Right atrium auricular region (tissue), 2 donors: ENCODE results near the gene MCM10. TPM values are rescaled to one million over a fixed set of nuclear protein-coding genes. Genes with fewer than 3 reads are reported as not detected.

Experiments used
- DNase-seq: peaks from one replicate; pipeline ENCODE4 v3.0.0-alpha.2; 2019; ENCODE audit warnings: low spot score
- H3K27ac ChIP-seq, 2 donors: fragments of 200-600 bp; sonication (generic); 1 replicate in 1 of 2; 2 replicates in 1 of 2; pipeline ENCODE4 v1.5.1; 2016 to 2019
- H3K27me3 ChIP-seq, 2 donors: fragments of 200-600 bp; sonication (generic); one replicate each; pipeline versions ENCODE4 v1.5.1 to v1.6.0; 2017 to 2019
- H3K36me3 ChIP-seq: fragments of 200-600 bp; sonication (generic); one replicate; pipeline ENCODE4 v1.5.1; 2016
- H3K4me1 ChIP-seq, 2 donors: fragments of 200-600 bp; sonication (generic); one replicate each; pipeline versions ENCODE4 v1.5.1 to v1.6.0; 2017 to 2019
- H3K4me3 ChIP-seq, 2 donors: fragments of 200-600 bp; sonication (generic); 1 replicate in 1 of 2; 2 replicates in 1 of 2; pipeline ENCODE4 v1.5.1; 2017 to 2019; ENCODE audit warnings: mild to moderate bottlenecking in 1 of 2, moderate library complexity in 1 of 2
- H3K9me3 ChIP-seq, 2 donors: fragments of 200-600 bp; sonication (generic); one replicate each; pipeline ENCODE4 v1.5.1; 2019
- CTCF ChIP-seq, 2 donors: fragments of 200-600 bp; sonication (generic); IDR thresholded peaks; one replicate each; pipeline ENCODE4 v1.5.1; 2019; ENCODE audit warnings: antibody characterized with exemption in 2 of 2
- total RNA-seq, 2 donors: library from RNA; depleted of rRNA; stranded (reverse); fragments of >200 nt; gene quantifications; one replicate each; pipeline ENCODE4 v1.1.0, GENCODE V29; 2016

The MCM10 gene
- total RNA-seq, 2 donors from 2014 or later = 0.15 TPM; not detected in 1

- DNase-seq = no peak
- H3K9me3 ChIP-seq = no peaks in the 10 kb centered on the region
- H3K4me3 ChIP-seq = no peak overlapping the region
- no peak overlapping the region for H3K27ac ChIP-seq
- H3K27me3 ChIP-seq = no peaks in the 10 kb centered on the region
- no peaks in the 10 kb centered on the region for H3K4me1 ChIP-seq
- peak in 1 of 2 donors; percentile 46 for TF ChIP-seq CTCF (IDR thresholded peaks at IDR 0.05)
- H3K36me3 ChIP-seq = no peaks in the 10 kb centered on the region
Observed at GRCh38 chr10:13206546-13207443, 45.4 kb downstream of the MCM10 start.

DNA sequence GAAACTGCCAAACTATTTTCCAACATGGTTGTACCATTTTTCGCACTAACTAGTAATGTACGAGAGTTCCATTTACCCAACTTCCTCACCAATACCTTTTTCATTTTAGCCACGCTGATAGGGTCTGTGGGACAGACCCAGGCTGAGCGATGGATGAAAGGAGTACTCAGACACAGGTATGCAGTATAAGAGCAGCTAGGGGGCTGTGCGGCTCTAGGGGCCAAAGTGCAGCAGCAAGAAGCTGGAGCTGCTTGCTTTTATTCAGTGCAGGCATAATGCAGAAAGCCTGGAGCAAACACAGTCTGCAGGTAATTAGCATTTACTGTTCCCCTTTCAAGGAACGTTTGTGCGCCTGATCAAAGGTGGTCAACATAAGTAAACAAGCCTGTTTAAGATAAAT, 51.8 kb downstream of the MCM10 start:
- Histone ChIP-seq H3K36me3 (no peaks in the 10 kb centered on the region), H3K27ac (no peak overlapping the region), H3K4me3 (no peak overlapping the region), H3K9me3 (no peaks in the 10 kb centered on the region), H3K27me3 (no peaks in the 10 kb centered on the region), H3K4me1 (no peaks in the 10 kb centered on the region)
- no peak for TF ChIP-seq CTCF (IDR thresholded peaks at IDR 0.05)
- DNase-seq = no peak

GRCh38 chr10:13218878-13219277, 57.5 kb downstream of the MCM10 start:
- H3K36me3 ChIP-seq = no peaks in the 10 kb centered on the region
- H3K4me1 ChIP-seq = no peaks in the 10 kb centered on the region
- no peak for TF ChIP-seq CTCF (IDR thresholded peaks at IDR 0.05)

GRCh38 chr10:13219685-13220670, 58.6 kb downstream of the MCM10 start:
- no peaks in the 10 kb centered on the region for H3K36me3 ChIP-seq
- DNase-seq = no peak
- no peaks in the 10 kb centered on the region for H3K9me3 ChIP-seq
- TF ChIP-seq CTCF (IDR thresholded peaks at IDR 0.05) = no peak
- H3K4me1 ChIP-seq = no peaks in the 10 kb centered on the region
- H3K27me3 ChIP-seq = no peaks in the 10 kb centered on the region
- no peak overlapping the region for H3K27ac ChIP-seq
- no peak overlapping the region for H3K4me3 ChIP-seq

More at GRCh38 chr10:13218878-13219277, 57.5 kb downstream of the MCM10 start:
- no peaks in the 10 kb centered on the region for H3K9me3 ChIP-seq
- H3K27ac ChIP-seq = no peak overlapping the region
- DNase-seq = no peak
- H3K4me3 ChIP-seq = no peak overlapping the region
- no peaks in the 10 kb centered on the region for H3K27me3 ChIP-seq

GRCh38 chr10:13221572-13221971, 60.2 kb downstream of the MCM10 start:
- Histone ChIP-seq H3K27ac (no peak overlapping the region), H3K4me1 (no peaks in the 10 kb centered on the region), H3K36me3 (no peaks in the 10 kb centered on the region), H3K27me3 (no peaks in the 10 kb centered on the region), H3K9me3 (no peaks in the 10 kb centered on the region), H3K4me3 (no peak overlapping the region)
- DNase-seq = no peak
- no peak for TF ChIP-seq CTCF (IDR thresholded peaks at IDR 0.05)
